DOHH2 (cell line): ENCODE data around the gene PAEP.
"Not testable (repeated sequence)": the region's sequence is repeated elsewhere in the genome, so short reads cannot be mapped to it uniquely, and the experiment has no call there.

Source experiments
- H3F3A ChIP-seq: fragments of 200-600 bp; sonication (generic), shearing (Covaris generic); 2 replicates; pipeline ENCODE4 v1.6.0; 2016; ENCODE audit warnings: antibody characterized with exemption, mild to moderate bottlenecking; ENCODE audit not compliant: control insufficient read depth, insufficient read depth
- H3K27ac ChIP-seq: fragments of 200-600 bp; sonication (generic); 2 replicates; pipeline ENCODE4 v1.5.1; 2014; ENCODE audit warnings: low read depth, mild to moderate bottlenecking, low read length, moderate library complexity
- H3K27me3 ChIP-seq: fragments of 200-600 bp; sonication (generic); 2 replicates; pipeline ENCODE4 v1.6.1; 2014; ENCODE audit warnings: mild to moderate bottlenecking, low read length, mixed read lengths; ENCODE audit not compliant: control insufficient read depth
- H3K36me3 ChIP-seq: fragments of 200-600 bp; sonication (generic); 2 replicates; pipeline ENCODE4 v1.6.1; 2014; ENCODE audit warnings: mild to moderate bottlenecking, low read length, moderate library complexity, mixed read lengths; ENCODE audit not compliant: control insufficient read depth
- H3K4me1 ChIP-seq: fragments of 200-600 bp; sonication (generic); 2 replicates; pipeline ENCODE4 v1.6.1; 2014; ENCODE audit warnings: mild to moderate bottlenecking, low read length, mixed read lengths; ENCODE audit not compliant: control insufficient read depth
- H3K4me2 ChIP-seq: fragments of 200-600 bp; sonication (generic); 2 replicates; pipeline ENCODE4 v1.6.0; 2014; ENCODE audit warnings: mild to moderate bottlenecking, low read length, moderate library complexity
- H3K4me3 ChIP-seq: fragments of 200-600 bp; sonication (generic); 2 replicates; pipeline ENCODE4 v1.5.1; 2014; ENCODE audit warnings: mild to moderate bottlenecking, low read length, mixed read lengths
- H3K79me2 ChIP-seq: fragments of 200-600 bp; sonication (generic); 2 replicates; pipeline ENCODE4 v1.6.1; 2014; ENCODE audit warnings: mild to moderate bottlenecking, low read length, mixed read lengths; ENCODE audit not compliant: control insufficient read depth
- H3K9me2 ChIP-seq: fragments of 200-600 bp; sonication (generic); replicated peaks from 2 replicates; pipeline ENCODE4 v1.6.1; 2014; ENCODE audit warnings: mild to moderate bottlenecking, low read length, mixed read lengths; ENCODE audit not compliant: control insufficient read depth
- H3K9me3 ChIP-seq: fragments of 200-600 bp; sonication (generic); 2 replicates; pipeline ENCODE4 v1.6.1; 2014; ENCODE audit warnings: antibody characterized with exemption, low read length, mixed read lengths; ENCODE audit not compliant: control insufficient read depth, insufficient read depth
- H4K20me1 ChIP-seq: fragments of 200-600 bp; sonication (generic); 2 replicates; pipeline ENCODE4 v1.6.0; 2014; ENCODE audit warnings: low read depth, mild to moderate bottlenecking, antibody characterized with exemption, low read length, moderate library complexity; ENCODE audit not compliant: control insufficient read depth, insufficient read depth
- CTCF ChIP-seq: fragments of 200-600 bp; sonication (generic); IDR thresholded peaks from one replicate; pipeline ENCODE4 v1.5.1; 2014; ENCODE audit warnings: antibody characterized with exemption, mild to moderate bottlenecking, low read depth, low read length; ENCODE audit not compliant: poor library complexity, severe bottlenecking
- EZH2phosphoT487 ChIP-seq: fragments of 200-600 bp; sonication (generic); IDR thresholded peaks from 2 replicates; pipeline ENCODE4 v1.6.1; 2017; ENCODE audit warnings: borderline replicate concordance, mild to moderate bottlenecking, antibody characterized with exemption, low read length, moderate library complexity, mixed read lengths

PAEP gene

GRCh38 chr9:135533674-135534073 is 27.9 kb upstream of the PAEP start:
- Histone ChIP-seq H3K4me3 (no peak overlapping the region), H3K27ac (no peak overlapping the region), H3K4me1 (no peaks in the 10 kb centered on the region), H3K36me3 (no peaks in the 10 kb centered on the region), H3K79me2 (no peaks in the 10 kb centered on the region), H3K9me2 (no peaks in the 10 kb centered on the region), H3K27me3 (no peaks in the 10 kb centered on the region), H3F3A (0 out of 2 replicates have a peak, but pooled peaks cover 2% of the 10 kb centered on the region), H3K4me2 (no peak overlapping the region), H3K9me3 (no peaks in the 10 kb centered on the region), H4K20me1 (no peaks in the 10 kb centered on the region)
- no peak for TF ChIP-seq CTCF
- no peak for TF ChIP-seq EZH2phosphoT487

- not testable (repeated sequence) for H3K79me2 ChIP-seq, H3K4me1 ChIP-seq, H4K20me1 ChIP-seq, H3K9me3 ChIP-seq, H3K4me3 ChIP-seq, H3K27me3 ChIP-seq, H3K27ac ChIP-seq, H3K9me2 ChIP-seq, H3K4me2 ChIP-seq, H3K36me3 ChIP-seq, H3F3A ChIP-seq
Observed at GRCh38 chr9:135534192-135534711, 27.3 kb upstream of the PAEP start.

GRCh38 chr9:135534826-135535225 is 26.7 kb upstream of the PAEP start:
- not testable (repeated sequence) for H3K9me3 ChIP-seq, H3F3A ChIP-seq, H3K4me1 ChIP-seq, H4K20me1 ChIP-seq, H3K4me2 ChIP-seq, H3K36me3 ChIP-seq, H3K9me2 ChIP-seq, H3K79me2 ChIP-seq, H3K27me3 ChIP-seq, H3K4me3 ChIP-seq, H3K27ac ChIP-seq

- H3K4me2 ChIP-seq, H3F3A ChIP-seq, H3K36me3 ChIP-seq, H3K27me3 ChIP-seq, H3K9me3 ChIP-seq, H3K9me2 ChIP-seq, H3K4me3 ChIP-seq, H3K27ac ChIP-seq, H4K20me1 ChIP-seq, H3K4me1 ChIP-seq, H3K79me2 ChIP-seq: not testable (repeated sequence)
Observed at GRCh38 chr9:135535631-135536030, 25.9 kb upstream of the PAEP start.

- Histone ChIP-seq H3K9me2 (no peaks in the 10 kb centered on the region), H3K36me3 (no peaks in the 10 kb centered on the region), H3K79me2 (no peaks in the 10 kb centered on the region), H3K4me2 (no peak overlapping the region), H3K27me3 (no peaks in the 10 kb centered on the region), H3F3A (0 out of 2 replicates have a peak, but pooled peaks cover 2% of the 10 kb centered on the region), H3K9me3 (no peaks in the 10 kb centered on the region), H3K4me1 (no peaks in the 10 kb centered on the region), H3K27ac (no peak overlapping the region), H4K20me1 (no peaks in the 10 kb centered on the region), H3K4me3 (no peak overlapping the region)
- TF ChIP-seq CTCF (no peak), EZH2phosphoT487 (no peak)
Observed at GRCh38 chr9:135536216-135536615, 25.3 kb upstream of the PAEP start.

- H3K27me3 ChIP-seq, H3K36me3 ChIP-seq, H3F3A ChIP-seq, H3K9me2 ChIP-seq, H3K79me2 ChIP-seq, H3K4me1 ChIP-seq, H3K27ac ChIP-seq, H3K4me3 ChIP-seq, H3K9me3 ChIP-seq, H4K20me1 ChIP-seq, H3K4me2 ChIP-seq: not testable (repeated sequence)
Observed at GRCh38 chr9:135543262-135543894, 18.2 kb upstream of the PAEP start.
